ENCODE results near the gene GREM1. TPM values are rescaled to one million over a fixed set of nuclear protein-coding genes. Genes with fewer than 3 reads are reported as not detected.

Gene GREM1
- total RNA-seq, 2 experiments from 2014 or later = not detected

GRCh38 chr15:32701863-32702262, 15.9 kb upstream of the GREM1 start:
- no peak overlapping the region for H3K4me3 Mint-ChIP-seq
- intact Hi-C loops (cut with DNase I, micrococcal nuclease) = no loop called here
- no peak for ATAC-seq

DNA sequence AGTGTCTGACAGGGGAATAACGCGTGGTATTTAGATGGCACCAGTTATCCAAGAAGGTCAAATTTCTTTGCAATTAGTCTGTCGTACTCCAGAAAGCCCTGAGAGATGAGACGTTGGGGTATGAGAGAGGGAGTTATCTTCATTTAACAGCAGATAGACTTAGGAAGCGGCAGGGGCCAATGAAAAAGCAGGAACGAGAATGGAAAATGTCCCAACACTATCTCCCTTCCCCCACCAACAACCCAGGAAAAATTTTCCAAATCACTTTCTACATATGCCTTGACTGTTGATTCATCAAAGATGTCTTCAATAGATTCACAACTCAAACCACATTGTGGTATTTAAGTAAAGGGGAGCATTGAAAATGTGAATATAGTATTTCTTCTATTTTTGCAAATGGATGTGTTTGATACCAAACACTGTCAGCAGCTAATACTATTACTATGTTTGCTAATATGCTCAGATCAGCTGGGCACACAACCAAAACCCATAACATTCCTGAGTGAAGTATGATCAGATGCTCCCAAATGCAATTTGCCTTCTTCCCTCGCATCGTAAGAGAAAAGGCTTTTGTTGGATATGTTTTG, 13.3 kb upstream of the GREM1 start:
- intact Hi-C loops (cut with DNase I, micrococcal nuclease) = no loop called here
- no peaks in the 10 kb centered on the region for H3K9me3 Mint-ChIP-seq (ENCODE audit: low read depth)

More at GRCh38 chr15:32701863-32702262, 15.9 kb upstream of the GREM1 start:
- H3K27ac Mint-ChIP-seq = no peak overlapping the region
- DNase-seq = no peak
- ChIA-PET CTCF (interaction anchor here (1.4 to 2.4 kb wide), 2 partner anchors 12 to 46 kb away, joined by 4 read pairs; no protein-coding TSS in a partner anchor), POLR2A (no interaction called here)
- H3K4me1 Mint-ChIP-seq = no peaks in the 10 kb centered on the region
- H3K27me3 Mint-ChIP-seq = peaks cover 11% of the 10 kb centered on the region
- H3K36me3 Mint-ChIP-seq (ENCODE audit: low read depth) = no peaks in the 10 kb centered on the region
- no peaks in the 10 kb centered on the region for H3K9me3 Mint-ChIP-seq (ENCODE audit: low read depth)

GRCh38 chr15:32705446-32705845, 12.4 kb upstream of the GREM1 start:
- H3K27ac Mint-ChIP-seq = no peak overlapping the region
- no peak for ATAC-seq
- H3K36me3 Mint-ChIP-seq (ENCODE audit: low read depth) = no peaks in the 10 kb centered on the region
- intact Hi-C loops (cut with DNase I, micrococcal nuclease) = no loop called here
- ChIA-PET POLR2A (no interaction called here), CTCF (interaction anchor here (0.8 kb wide), 1 partner anchor 24 kb away, joined by 3 read pairs; no protein-coding TSS in a partner anchor)
- no peak for DNase-seq
- H3K9me3 Mint-ChIP-seq (ENCODE audit: low read depth) = no peaks in the 10 kb centered on the region
- H3K4me1 Mint-ChIP-seq = no peaks in the 10 kb centered on the region
- peaks cover 24% of the 10 kb centered on the region for H3K27me3 Mint-ChIP-seq
- H3K4me3 Mint-ChIP-seq = no peak overlapping the region

More for the DNA sequence above, 13.3 kb upstream of the GREM1 start:
- H3K36me3 Mint-ChIP-seq (ENCODE audit: low read depth) = no peaks in the 10 kb centered on the region
- POLR2A ChIA-PET = no interaction called here
- DNase-seq = no peak
- H3K27me3 Mint-ChIP-seq = peaks cover 24% of the 10 kb centered on the region
- H3K4me3 Mint-ChIP-seq = no peak overlapping the region
- H3K4me1 Mint-ChIP-seq = no peaks in the 10 kb centered on the region
- H3K27ac Mint-ChIP-seq = no peak overlapping the region
- ATAC-seq = no peak
- CTCF ChIA-PET = interaction anchor here (0.7 to 1.6 kb wide), 3 partner anchors 36 to 54 kb away, joined by 3 to 4 read pairs (median 3); no protein-coding TSS in a partner anchor

- DNase-seq (no peak), ATAC-seq (no peak)
- H3K4me3 Mint-ChIP-seq = no peak overlapping the region
- CTCF ChIA-PET = interaction anchor here (1.0 kb wide), 1 partner anchor 88 kb away, joined by 5 read pairs; no protein-coding TSS in a partner anchor
- no peaks in the 10 kb centered on the region for H3K36me3 Mint-ChIP-seq (ENCODE audit: low read depth)
- no peak overlapping the region for H3K27ac Mint-ChIP-seq
- H3K4me1 Mint-ChIP-seq = no peaks in the 10 kb centered on the region
- POLR2A ChIA-PET = no interaction called here
- intact Hi-C loops (cut with DNase I, micrococcal nuclease) = no loop called here
- H3K27me3 Mint-ChIP-seq = peaks cover 21% of the 10 kb centered on the region
- H3K9me3 Mint-ChIP-seq (ENCODE audit: low read depth) = no peaks in the 10 kb centered on the region
Observed at GRCh38 chr15:32706704-32707103, 11.1 kb upstream of the GREM1 start.

GRCh38 chr15:32707436-32707835, 10.4 kb upstream of the GREM1 start:
- no peak overlapping the region for H3K4me3 Mint-ChIP-seq
- DNase-seq (no peak), ATAC-seq (no peak)
- peaks cover 20% of the 10 kb centered on the region for H3K27me3 Mint-ChIP-seq
- no peaks in the 10 kb centered on the region for H3K36me3 Mint-ChIP-seq (ENCODE audit: low read depth)
- intact Hi-C loops (cut with DNase I, micrococcal nuclease) = no loop called here
- H3K4me1 Mint-ChIP-seq = no peaks in the 10 kb centered on the region
- no peaks in the 10 kb centered on the region for H3K9me3 Mint-ChIP-seq (ENCODE audit: low read depth)
- ChIA-PET CTCF (interaction anchor here (0.6 kb wide), 1 partner anchor 27 kb away, joined by 3 read pairs; no protein-coding TSS in a partner anchor), POLR2A (no interaction called here)
- no peak overlapping the region for H3K27ac Mint-ChIP-seq

GRCh38 chr15:32709295-32710033, 8.3 kb upstream of the GREM1 start:
- DNase-seq (no peak), ATAC-seq (no peak)
- Mint-ChIP-seq H3K36me3 (ENCODE audit: low read depth) (no peaks in the 10 kb centered on the region), H3K9me3 (ENCODE audit: low read depth) (no peaks in the 10 kb centered on the region), H3K27ac (no peak overlapping the region), H3K27me3 (peaks cover 28% of the 10 kb centered on the region), H3K4me3 (no peak overlapping the region), H3K4me1 (no peaks in the 10 kb centered on the region)
- intact Hi-C loops (cut with DNase I, micrococcal nuclease) = loop anchor here in 1 of 2 experiments (5.0 kb wide), 1 partner anchor 53 kb away; no protein-coding TSS in a partner anchor
- ChIA-PET CTCF (interaction anchor here (0.9 kb wide), 1 partner anchor 21 kb away, joined by 3 read pairs; no protein-coding TSS in a partner anchor), POLR2A (no interaction called here)

- ChIA-PET CTCF (interaction anchor here (1.1 kb wide), 1 partner anchor 26 kb away, joined by 4 read pairs; no protein-coding TSS in a partner anchor), POLR2A (no interaction called here)
- intact Hi-C loops (cut with DNase I, micrococcal nuclease) = no loop called here
- Mint-ChIP-seq H3K27ac (no peak overlapping the region), H3K9me3 (ENCODE audit: low read depth) (no peaks in the 10 kb centered on the region), H3K27me3 (peaks cover 58% of the 10 kb centered on the region), H3K4me1 (peaks cover 11% of the 10 kb centered on the region), H3K36me3 (ENCODE audit: low read depth) (no peaks in the 10 kb centered on the region), H3K4me3 (no peak overlapping the region)
- ATAC-seq (no peak), DNase-seq (no peak)
Observed at GRCh38 chr15:32715276-32715675, 2.5 kb upstream of the GREM1 start.

- CTCF ChIA-PET = interaction anchor here (1.1 kb wide), 1 partner anchor 27 kb away, joined by 4 read pairs; no protein-coding TSS in a partner anchor
- intact Hi-C loops (cut with DNase I, micrococcal nuclease) = no loop called here
Observed at GRCh38 chr15:32716216-32716914, 1.4 kb upstream of the GREM1 start.

DNA sequence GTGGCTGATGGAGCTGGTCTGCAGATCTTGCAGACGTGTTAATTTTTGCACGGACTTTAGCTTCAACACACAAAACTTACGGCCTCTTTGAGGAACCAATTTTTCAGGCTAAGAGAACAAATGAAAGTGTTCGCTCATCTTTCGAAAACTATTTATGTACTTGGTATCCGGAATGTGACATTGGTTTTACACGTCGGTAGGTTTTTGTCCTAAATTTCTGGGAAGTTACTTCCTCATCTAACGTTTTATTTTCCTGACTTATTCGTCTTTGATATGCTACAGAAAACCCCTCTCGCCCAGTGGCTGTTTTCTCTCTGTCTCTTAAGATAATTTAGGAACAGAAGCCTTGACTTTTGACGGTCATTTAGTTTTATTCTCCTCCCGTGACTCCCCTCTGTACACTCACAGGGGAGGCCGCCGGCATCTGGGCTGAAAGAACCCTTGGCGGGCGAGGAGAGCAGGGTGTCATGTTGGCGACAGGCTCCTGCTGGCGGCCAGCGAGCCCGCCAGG, 834 bp upstream of the GREM1 start:
- H3K36me3 Mint-ChIP-seq (ENCODE audit: low read depth) = no peaks in the 10 kb centered on the region
- ChIA-PET POLR2A (no interaction called here), CTCF (no interaction called here)
- H3K27ac Mint-ChIP-seq = no peak overlapping the region
- DNase-seq (peak; percentile 4), ATAC-seq (no peak)
- H3K9me3 Mint-ChIP-seq (ENCODE audit: low read depth) = no peaks in the 10 kb centered on the region
- intact Hi-C loops (cut with DNase I, micrococcal nuclease) = no loop called here
- H3K4me1 Mint-ChIP-seq = peaks cover 11% of the 10 kb centered on the region
- no peak overlapping the region for H3K4me3 Mint-ChIP-seq
- peaks cover 63% of the 10 kb centered on the region for H3K27me3 Mint-ChIP-seq

More at GRCh38 chr15:32716216-32716914, 1.4 kb upstream of the GREM1 start:
- DNase-seq = no peak
- Mint-ChIP-seq H3K36me3 (ENCODE audit: low read depth) (no peaks in the 10 kb centered on the region), H3K27ac (no peak overlapping the region), H3K4me3 (no peak overlapping the region), H3K27me3 (peaks cover 67% of the 10 kb centered on the region), H3K4me1 (peaks cover 11% of the 10 kb centered on the region), H3K9me3 (ENCODE audit: low read depth) (no peaks in the 10 kb centered on the region)
- no peak for ATAC-seq
- POLR2A ChIA-PET = no interaction called here

DNA sequence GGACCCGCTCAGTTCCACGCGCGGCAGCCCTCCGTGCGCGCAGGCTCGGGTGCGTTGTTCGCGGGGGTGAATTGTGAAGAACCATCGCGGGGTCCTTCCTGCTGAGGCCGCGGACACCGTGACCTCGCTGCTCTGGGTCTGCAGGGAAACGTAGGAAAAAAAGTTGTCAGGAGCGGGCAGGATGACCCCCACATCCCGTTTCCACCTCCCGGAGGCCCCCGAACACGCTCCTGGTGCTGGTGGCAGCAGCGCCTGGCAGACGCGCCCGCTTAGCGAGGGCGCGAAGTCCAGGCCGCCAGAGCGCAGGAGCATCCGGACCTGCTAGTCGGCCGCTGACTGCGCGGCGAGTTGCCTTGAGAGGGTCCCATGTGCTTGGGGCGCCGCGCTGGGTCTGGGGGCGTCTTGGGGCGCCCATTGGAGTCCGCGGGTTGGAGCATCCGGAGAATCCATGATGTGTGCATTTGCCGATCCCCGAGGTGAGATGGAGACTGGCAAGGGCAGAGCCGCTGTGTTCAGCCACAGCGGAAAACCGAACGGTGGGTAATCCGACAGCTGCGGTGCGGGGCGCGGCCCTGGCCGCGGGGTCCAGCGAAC, 520 bp downstream of the GREM1 start:
- Mint-ChIP-seq H3K36me3 (ENCODE audit: low read depth) (no peaks in the 10 kb centered on the region), H3K4me1 (peaks cover 15% of the 10 kb centered on the region), H3K27me3 (peaks cover 69% of the 10 kb centered on the region), H3K27ac (no peak overlapping the region), H3K9me3 (ENCODE audit: low read depth) (no peaks in the 10 kb centered on the region), H3K4me3 (no peak overlapping the region)
- CTCF ChIA-PET = no interaction called here
- POLR2A ChIA-PET = no interaction called here
- ATAC-seq (no peak), DNase-seq (peak; percentile 7)
- intact Hi-C loops (cut with DNase I, micrococcal nuclease) = no loop called here
